Coronary artery (tissue), 2 donors: ENCODE measurements around the gene GTF2A2.

Experiments
- DNase-seq: peaks from one replicate; pipeline ENCODE4 v3.0.0-alpha.2; 2017; ENCODE audit warnings: low spot score
- H3K27ac ChIP-seq, 2 donors: fragments of 200-600 bp; sonication (generic); one replicate each; pipeline ENCODE4 v1.5.1; 2016 to 2019
- H3K4me3 ChIP-seq: fragments of 200-600 bp; sonication (generic); 2 replicates; pipeline ENCODE4 v1.5.1; 2016; ENCODE audit warnings: mild to moderate bottlenecking, moderate library complexity
- TF ChIP-seq, protein P1 (sequence below): fragments of 200-600 bp; sonication (generic); IDR thresholded peaks from one replicate; pipeline ENCODE4 v1.5.1; 2019; ENCODE audit warnings: antibody characterized with exemption

Gene GTF2A2

DNA sequence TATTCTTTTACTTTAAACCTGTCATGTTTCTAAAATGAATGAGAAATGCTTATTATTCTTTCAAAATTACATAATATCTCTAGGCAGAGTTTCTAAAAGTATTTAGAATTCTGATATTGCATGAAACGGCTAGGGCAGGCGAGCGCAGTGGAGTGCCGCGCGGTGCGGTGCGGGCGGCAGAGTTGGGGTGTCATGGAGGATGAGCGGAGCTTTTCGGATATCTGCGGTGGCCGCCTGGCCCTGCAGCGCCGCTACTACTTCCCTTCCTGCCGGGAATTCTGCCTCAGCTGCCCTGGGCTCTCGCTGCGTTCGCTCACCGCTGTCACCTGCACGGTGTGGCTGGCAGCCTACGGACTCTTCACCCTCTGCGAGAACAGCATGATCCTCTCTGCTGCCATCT lies 19.2 kb upstream of the GTF2A2 start:
- TF ChIP-seq, protein P1, sequence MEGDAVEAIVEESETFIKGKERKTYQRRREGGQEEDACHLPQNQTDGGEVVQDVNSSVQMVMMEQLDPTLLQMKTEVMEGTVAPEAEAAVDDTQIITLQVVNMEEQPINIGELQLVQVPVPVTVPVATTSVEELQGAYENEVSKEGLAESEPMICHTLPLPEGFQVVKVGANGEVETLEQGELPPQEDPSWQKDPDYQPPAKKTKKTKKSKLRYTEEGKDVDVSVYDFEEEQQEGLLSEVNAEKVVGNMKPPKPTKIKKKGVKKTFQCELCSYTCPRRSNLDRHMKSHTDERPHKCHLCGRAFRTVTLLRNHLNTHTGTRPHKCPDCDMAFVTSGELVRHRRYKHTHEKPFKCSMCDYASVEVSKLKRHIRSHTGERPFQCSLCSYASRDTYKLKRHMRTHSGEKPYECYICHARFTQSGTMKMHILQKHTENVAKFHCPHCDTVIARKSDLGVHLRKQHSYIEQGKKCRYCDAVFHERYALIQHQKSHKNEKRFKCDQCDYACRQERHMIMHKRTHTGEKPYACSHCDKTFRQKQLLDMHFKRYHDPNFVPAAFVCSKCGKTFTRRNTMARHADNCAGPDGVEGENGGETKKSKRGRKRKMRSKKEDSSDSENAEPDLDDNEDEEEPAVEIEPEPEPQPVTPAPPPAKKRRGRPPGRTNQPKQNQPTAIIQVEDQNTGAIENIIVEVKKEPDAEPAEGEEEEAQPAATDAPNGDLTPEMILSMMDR: no peak
- H3K4me3 ChIP-seq: no peak overlapping the region
- no peak overlapping the region for H3K27ac ChIP-seq
- DNase-seq: no peak

DNA sequence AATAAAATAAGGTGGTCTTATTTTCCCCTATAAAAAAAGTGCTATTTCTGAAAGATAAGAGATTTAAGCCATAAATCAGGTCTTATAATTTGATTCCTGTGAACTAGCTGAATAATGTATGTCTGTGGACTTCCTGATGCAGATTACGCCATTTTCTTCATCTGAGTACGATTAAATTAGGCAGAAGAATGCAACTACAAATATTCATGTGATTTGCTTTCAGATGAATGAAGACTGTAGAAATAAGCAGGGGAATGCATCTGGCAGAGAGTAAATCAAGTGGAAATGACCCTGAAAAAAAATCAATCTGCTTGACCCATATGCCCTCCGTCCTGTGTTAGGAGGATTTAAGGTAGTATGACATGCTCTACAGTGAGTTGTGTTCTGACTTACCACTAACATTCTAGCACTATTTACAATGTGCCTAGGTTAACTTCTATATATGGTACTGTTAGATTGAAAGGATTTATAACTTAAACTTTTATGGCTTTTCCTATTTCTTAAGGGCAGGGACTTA lies 17.1 kb upstream of the GTF2A2 start:
- no peak overlapping the region for H3K27ac ChIP-seq
- TF ChIP-seq, protein P1: no peak
- no peak for DNase-seq
- H3K4me3 ChIP-seq: no peak overlapping the region

DNA sequence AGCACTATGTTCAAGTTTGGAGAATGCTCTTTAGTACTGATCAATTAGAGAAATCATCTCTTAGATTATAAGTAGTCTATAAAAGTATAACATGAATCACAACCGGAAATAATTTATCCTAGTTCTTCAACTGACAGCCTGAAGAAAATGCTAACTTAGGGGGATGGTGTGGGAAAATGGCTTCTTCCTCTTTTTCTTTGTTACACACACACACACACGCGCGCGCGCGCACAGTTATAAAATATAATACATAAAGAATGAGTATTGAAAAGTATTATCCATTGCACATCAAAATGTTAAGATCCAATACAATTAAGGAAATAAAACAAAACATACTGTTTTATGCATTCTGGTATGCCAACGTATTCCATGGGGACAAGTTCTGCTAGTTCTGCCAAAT lies 11.2 kb upstream of the GTF2A2 start:
- H3K4me3 ChIP-seq: no peak overlapping the region
- DNase-seq: no peak
- H3K27ac ChIP-seq: no peak overlapping the region
- TF ChIP-seq, protein P1: no peak

DNA sequence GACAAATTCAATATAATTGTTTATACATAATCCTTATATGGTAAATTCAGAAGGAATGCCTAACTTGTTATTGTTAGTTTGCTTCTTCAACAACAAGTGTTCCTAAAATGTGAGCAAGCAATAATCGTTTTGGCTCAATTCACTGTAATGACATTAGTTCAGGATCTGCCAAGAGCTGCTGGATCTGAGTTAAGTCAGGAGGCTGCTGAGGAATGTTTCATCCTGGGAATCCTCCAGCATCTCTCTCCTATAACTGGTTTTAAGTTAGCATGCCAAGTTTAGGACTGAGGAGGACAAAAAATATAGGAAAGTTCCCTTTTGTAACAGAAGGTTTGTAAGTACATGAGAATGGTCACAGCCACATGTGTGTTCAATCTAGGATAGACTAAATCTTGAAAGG lies 4.9 kb upstream of the GTF2A2 start:
- TF ChIP-seq, protein P1: no peak
- Histone ChIP-seq H3K4me3 (no peak overlapping the region), H3K27ac (no peak overlapping the region)
- no peak for DNase-seq

DNA sequence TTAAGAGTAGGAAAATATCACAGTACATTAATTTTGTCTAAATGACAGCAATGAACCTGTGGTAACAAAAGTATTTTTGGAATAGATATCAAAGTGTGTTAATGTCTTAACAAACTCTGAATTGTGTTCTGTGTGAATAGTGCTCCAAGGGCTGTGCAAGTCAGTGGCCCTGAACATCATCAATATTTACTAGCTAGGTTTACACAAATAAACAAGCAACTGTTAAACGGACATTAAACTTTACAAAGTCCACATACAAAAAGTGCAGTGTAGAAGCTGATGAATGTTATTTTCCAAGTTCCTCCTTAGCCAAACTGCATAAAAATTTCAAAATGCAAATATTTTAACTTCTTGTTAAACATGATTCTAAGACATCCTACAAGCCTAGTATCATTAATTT lies 2.1 kb upstream of the GTF2A2 start:
- TF ChIP-seq, protein P1: no peak
- no peak for DNase-seq
- Histone ChIP-seq H3K27ac (no peak overlapping the region), H3K4me3 (no peak overlapping the region)

DNA sequence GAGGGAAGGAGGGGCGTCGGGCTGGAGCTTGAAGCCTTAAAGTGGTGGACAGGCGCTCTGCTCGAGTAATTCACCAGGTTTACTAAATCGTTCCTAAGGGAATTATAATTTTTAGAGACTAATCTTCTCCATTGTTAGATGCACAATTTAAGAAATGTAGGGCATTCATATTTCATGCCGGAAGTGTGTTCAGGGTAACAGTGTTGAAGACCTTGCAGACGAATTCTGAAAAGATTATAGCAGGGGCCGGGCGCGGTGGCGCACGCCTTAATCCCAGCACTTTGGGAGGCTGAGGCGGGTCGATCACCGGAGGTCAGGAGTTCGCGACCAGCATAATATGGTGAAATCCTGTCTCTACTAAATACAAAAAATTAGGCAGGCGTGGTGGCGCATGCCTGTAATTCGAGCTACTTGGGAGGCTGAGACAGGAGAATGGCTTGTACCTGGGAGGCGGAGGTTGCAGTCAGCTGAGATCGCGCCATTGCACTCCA lies 365 bp upstream of the GTF2A2 start:
- DNase-seq: no peak
- H3K27ac ChIP-seq: no peak overlapping the region
- TF ChIP-seq, protein P1: no peak
- peak overlapping the region; percentile 76 for H3K4me3 ChIP-seq

DNA sequence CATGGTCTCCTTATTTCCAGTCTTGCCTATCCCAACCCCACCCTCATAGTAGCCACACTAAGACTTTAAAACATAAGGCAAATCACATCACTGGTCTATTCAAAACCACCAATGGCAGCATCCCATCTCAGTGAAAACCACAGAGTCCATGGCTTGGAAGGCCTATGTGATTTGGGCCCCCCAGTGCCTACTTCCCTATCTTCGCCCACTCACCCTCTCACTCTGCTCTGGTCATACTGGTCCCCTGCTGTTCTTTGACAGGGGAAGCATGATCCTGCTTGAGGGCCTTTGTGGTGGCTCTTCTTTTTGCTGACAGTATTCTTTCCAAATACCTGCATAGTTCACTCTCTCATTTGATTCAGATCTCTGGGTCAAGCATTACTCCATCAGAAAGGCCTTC lies 3.3 kb downstream of the GTF2A2 start:
- no peak overlapping the region for H3K27ac ChIP-seq
- TF ChIP-seq, protein P1: no peak
- no peak overlapping the region for H3K4me3 ChIP-seq
- DNase-seq: no peak
